Neural cell (in vitro differentiated cells): Measurements from ENCODE around the gene OSBP2. TPM values are rescaled to one million over a fixed set of nuclear protein-coding genes. Genes with fewer than 3 reads are reported as not detected.

Source experiments
- H2AFZ ChIP-seq: fragments of 200-600, 300-800 bp; sonication (generic), shearing (Covaris generic); 2 replicates; pipeline ENCODE4 v1.6.0; 2014; ENCODE audit warnings: low read depth, mild to moderate bottlenecking, antibody characterized with exemption, low read length, moderate library complexity
- H3F3A ChIP-seq: fragments of 200-600 bp; shearing (Covaris generic); 2 replicates; pipeline ENCODE4 v1.6.1; 2016; ENCODE audit warnings: mild to moderate bottlenecking, moderate library complexity, mixed read lengths, antibody characterized with exemption, low read length; ENCODE audit not compliant: insufficient read depth, poor library complexity, severe bottlenecking
- H3K27ac ChIP-seq: fragments of 200-600, 300-800 bp; sonication (generic), shearing (Covaris generic); 2 replicates; pipeline ENCODE4 v1.5.1; 2014; ENCODE audit warnings: mild to moderate bottlenecking, low read length, moderate library complexity
- H3K27me3 ChIP-seq: fragments of 300-800, 200-600 bp; sonication (generic), shearing (Covaris generic); 2 replicates; pipeline ENCODE4 v1.6.0; 2014; ENCODE audit warnings: mild to moderate bottlenecking, low read depth, low read length, moderate library complexity; ENCODE audit not compliant: insufficient read depth
- H3K36me3 ChIP-seq: fragments of 300-800, 200-600 bp; sonication (generic), shearing (Covaris generic); 2 replicates; pipeline ENCODE4 v1.5.1; 2014; ENCODE audit warnings: mild to moderate bottlenecking, antibody characterized with exemption, low read length, moderate library complexity; ENCODE audit not compliant: insufficient read depth
- H3K4me2 ChIP-seq: fragments of 300-800, 200-600 bp; sonication (generic), shearing (Covaris generic); 2 replicates; pipeline ENCODE4 v1.6.0; 2014; ENCODE audit warnings: mild to moderate bottlenecking, low read length
- H3K4me3 ChIP-seq: fragments of 300-800, 200-600 bp; sonication (generic), shearing (Covaris generic); 2 replicates; pipeline ENCODE4 v1.5.1; 2014; ENCODE audit warnings: mild to moderate bottlenecking, low read length, moderate library complexity
- H3K79me2 ChIP-seq: fragments of 200-600 bp; shearing (Covaris generic); replicated peaks from 2 replicates; pipeline ENCODE4 v1.6.0; 2014; ENCODE audit warnings: mild to moderate bottlenecking, low read length, moderate library complexity; ENCODE audit not compliant: insufficient read depth
- H3K9ac ChIP-seq: fragments of 300-800, 200-600 bp; sonication (generic), shearing (Covaris generic); 2 replicates; pipeline ENCODE4 v1.6.1; 2016; ENCODE audit warnings: mild to moderate bottlenecking, low read length, mixed read lengths
- H3K9me2 ChIP-seq: fragments of 200-600 bp; shearing (Covaris generic); 2 replicates; pipeline ENCODE4 v1.6.1; 2016; ENCODE audit warnings: mild to moderate bottlenecking, low read length, mixed read lengths; ENCODE audit not compliant: insufficient read depth
- H3K9me3 ChIP-seq: fragments of 200-600, 300-800 bp; sonication (generic), shearing (Covaris generic); 2 replicates; pipeline ENCODE4 v1.6.1; 2016; ENCODE audit warnings: mild to moderate bottlenecking, mixed run types, low read length, moderate library complexity, mixed read lengths
- H4K20me1 ChIP-seq: fragments of 200-600 bp; shearing (Covaris generic); 2 replicates; pipeline ENCODE4 v1.6.1; 2016; ENCODE audit warnings: mild to moderate bottlenecking, mixed run types; ENCODE audit not compliant: insufficient read depth
- EP300 ChIP-seq: fragments of 450-650 bp; conservative IDR thresholded peaks from 2 replicates; pipeline ENCODE4 v1.6.1; 2014; ENCODE audit warnings: antibody characterized with exemption, mild to moderate bottlenecking, moderate library complexity; ENCODE audit not compliant: poor library complexity, severe bottlenecking
- EZH2 ChIP-seq: fragments of 200-600, 300-800 bp; shearing (Covaris generic), sonication (generic); IDR thresholded peaks from 2 replicates; pipeline ENCODE4 v1.6.1; 2014; ENCODE audit warnings: antibody characterized with exemption, low read length, borderline replicate concordance, mild to moderate bottlenecking; ENCODE audit not compliant: insufficient read depth, poor library complexity, severe bottlenecking
- MXI1 ChIP-seq: fragments of 450-650 bp; conservative IDR thresholded peaks from 2 replicates; pipeline ENCODE4 v1.6.1; 2014; ENCODE audit warnings: antibody characterized with exemption, mild to moderate bottlenecking; ENCODE audit not compliant: poor library complexity, severe bottlenecking
- POLR2AphosphoS5 ChIP-seq: IDR thresholded peaks from 2 replicates; pipeline ENCODE4 v1.6.1; 2012
- RAD21 ChIP-seq: fragments of 450-650 bp; conservative IDR thresholded peaks from 2 replicates; pipeline ENCODE4 v1.6.1; 2014; ENCODE audit warnings: antibody characterized with exemption, mild to moderate bottlenecking, moderate library complexity
- REST ChIP-seq: IDR thresholded peaks from 2 replicates; pipeline ENCODE4 v1.6.1; 2012; ENCODE audit warnings: borderline replicate concordance
- SMC3 ChIP-seq: fragments of 450-650 bp; conservative IDR thresholded peaks from 2 replicates; pipeline ENCODE4 v1.6.1; 2014; ENCODE audit warnings: antibody characterized with exemption, mild to moderate bottlenecking, moderate library complexity; ENCODE audit not compliant: poor library complexity
- TAF1 ChIP-seq: IDR thresholded peaks from 2 replicates; pipeline ENCODE4 v1.6.1; 2012; ENCODE audit warnings: low read depth
- polyA plus RNA-seq: library from polyadenylated mRNA; depleted of rRNA; stranded (reverse); fragments of >200 nt; gene quantifications from 2 replicates; pipeline ENCODE4 v1.2.3, GENCODE V29; 2014
- TF ChIP-seq, protein P1 (sequence below): fragments of 450-650 bp; IDR thresholded peaks from 2 replicates; pipeline ENCODE4 v1.5.1; 2014; ENCODE audit warnings: antibody characterized with exemption, mild to moderate bottlenecking, moderate library complexity; ENCODE audit not compliant: poor library complexity, severe bottlenecking

The OSBP2 gene
- polyA plus RNA-seq, 1 donor from 2014 or later: 8.7 TPM

DNA sequence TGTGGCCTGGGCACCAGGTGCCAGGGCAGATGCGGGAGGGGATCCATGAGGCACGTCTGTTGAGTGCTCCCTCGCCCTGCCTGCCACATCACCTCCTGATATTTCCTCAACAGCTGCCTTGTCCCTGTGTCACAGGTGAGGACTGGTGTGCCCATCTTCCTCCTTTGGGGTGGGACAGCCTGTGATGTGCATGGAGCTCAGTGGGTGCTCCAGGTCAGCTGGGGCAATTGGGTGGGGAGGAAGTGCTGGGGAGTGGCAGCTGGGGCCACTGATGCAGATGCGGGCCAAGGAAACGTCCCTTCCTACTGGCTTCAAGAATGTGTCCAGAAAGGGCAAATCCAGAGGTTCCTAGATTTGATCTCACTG, 190.3 kb downstream of the OSBP2 start:
- Histone ChIP-seq H3K4me2 (no peak overlapping the region), H4K20me1 (no peaks in the 10 kb centered on the region), H2AFZ (no peak overlapping the region), H3K9me3 (no peaks in the 10 kb centered on the region), H3K36me3 (peaks cover 6% of the 10 kb centered on the region), H3K9ac (no peak overlapping the region), H3F3A (no peaks in the 10 kb centered on the region), H3K27me3 (no peaks in the 10 kb centered on the region), H3K79me2 (no peaks in the 10 kb centered on the region), H3K9me2 (no peaks in the 10 kb centered on the region), H3K4me3 (no peak overlapping the region), H3K27ac (no peak overlapping the region)
- TF ChIP-seq SMC3 (no peak), MXI1 (no peak), POLR2AphosphoS5 (no peak), EP300 (no peak), REST (no peak), TAF1 (no peak), EZH2 (no peak), RAD21 (no peak)
- TF ChIP-seq, protein P1, sequence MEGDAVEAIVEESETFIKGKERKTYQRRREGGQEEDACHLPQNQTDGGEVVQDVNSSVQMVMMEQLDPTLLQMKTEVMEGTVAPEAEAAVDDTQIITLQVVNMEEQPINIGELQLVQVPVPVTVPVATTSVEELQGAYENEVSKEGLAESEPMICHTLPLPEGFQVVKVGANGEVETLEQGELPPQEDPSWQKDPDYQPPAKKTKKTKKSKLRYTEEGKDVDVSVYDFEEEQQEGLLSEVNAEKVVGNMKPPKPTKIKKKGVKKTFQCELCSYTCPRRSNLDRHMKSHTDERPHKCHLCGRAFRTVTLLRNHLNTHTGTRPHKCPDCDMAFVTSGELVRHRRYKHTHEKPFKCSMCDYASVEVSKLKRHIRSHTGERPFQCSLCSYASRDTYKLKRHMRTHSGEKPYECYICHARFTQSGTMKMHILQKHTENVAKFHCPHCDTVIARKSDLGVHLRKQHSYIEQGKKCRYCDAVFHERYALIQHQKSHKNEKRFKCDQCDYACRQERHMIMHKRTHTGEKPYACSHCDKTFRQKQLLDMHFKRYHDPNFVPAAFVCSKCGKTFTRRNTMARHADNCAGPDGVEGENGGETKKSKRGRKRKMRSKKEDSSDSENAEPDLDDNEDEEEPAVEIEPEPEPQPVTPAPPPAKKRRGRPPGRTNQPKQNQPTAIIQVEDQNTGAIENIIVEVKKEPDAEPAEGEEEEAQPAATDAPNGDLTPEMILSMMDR: no peak

DNA sequence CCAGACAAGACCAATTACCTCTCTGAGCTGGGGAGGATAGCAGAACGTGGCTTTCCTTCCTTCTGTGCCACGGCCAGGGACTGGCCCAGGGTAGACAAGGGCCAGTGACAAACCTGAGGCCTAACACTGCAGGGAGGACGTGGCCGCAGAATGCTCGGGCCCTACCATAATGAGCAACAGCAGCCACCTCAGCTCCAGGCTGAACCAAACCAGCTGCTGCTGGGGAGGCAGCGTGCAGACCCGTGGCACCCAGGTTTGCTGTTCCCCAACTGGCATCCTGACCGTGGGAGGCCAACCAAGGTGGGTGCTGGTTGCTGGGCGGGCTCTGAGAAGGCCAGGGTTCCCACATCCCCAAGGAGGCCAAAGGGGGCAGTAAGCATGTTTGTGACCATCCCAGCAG, 190.9 kb downstream of the OSBP2 start:
- H2AFZ ChIP-seq: no peak overlapping the region
- no peaks in the 10 kb centered on the region for H3K79me2 ChIP-seq
- no peak overlapping the region for H3K9ac ChIP-seq
- H3K27me3 ChIP-seq: no peaks in the 10 kb centered on the region
- no peak overlapping the region for H3K27ac ChIP-seq
- peaks cover 6% of the 10 kb centered on the region for H3K36me3 ChIP-seq
- H3K9me2 ChIP-seq: no peaks in the 10 kb centered on the region
- H3K4me2 ChIP-seq: no peak overlapping the region
- TF ChIP-seq, protein P1: no peak
- no peak for TF ChIP-seq RAD21
- no peaks in the 10 kb centered on the region for H3K9me3 ChIP-seq
- H4K20me1 ChIP-seq: no peaks in the 10 kb centered on the region
- H3K4me3 ChIP-seq: no peak overlapping the region
- H3F3A ChIP-seq: no peaks in the 10 kb centered on the region
